Measurements from ENCODE around the gene OTOG. TPM values are rescaled to one million over a fixed set of nuclear protein-coding genes. Genes with fewer than 3 reads are reported as not detected.

Gene OTOG
- total RNA-seq, 1 donor from 2014 or later: not detected

DNA sequence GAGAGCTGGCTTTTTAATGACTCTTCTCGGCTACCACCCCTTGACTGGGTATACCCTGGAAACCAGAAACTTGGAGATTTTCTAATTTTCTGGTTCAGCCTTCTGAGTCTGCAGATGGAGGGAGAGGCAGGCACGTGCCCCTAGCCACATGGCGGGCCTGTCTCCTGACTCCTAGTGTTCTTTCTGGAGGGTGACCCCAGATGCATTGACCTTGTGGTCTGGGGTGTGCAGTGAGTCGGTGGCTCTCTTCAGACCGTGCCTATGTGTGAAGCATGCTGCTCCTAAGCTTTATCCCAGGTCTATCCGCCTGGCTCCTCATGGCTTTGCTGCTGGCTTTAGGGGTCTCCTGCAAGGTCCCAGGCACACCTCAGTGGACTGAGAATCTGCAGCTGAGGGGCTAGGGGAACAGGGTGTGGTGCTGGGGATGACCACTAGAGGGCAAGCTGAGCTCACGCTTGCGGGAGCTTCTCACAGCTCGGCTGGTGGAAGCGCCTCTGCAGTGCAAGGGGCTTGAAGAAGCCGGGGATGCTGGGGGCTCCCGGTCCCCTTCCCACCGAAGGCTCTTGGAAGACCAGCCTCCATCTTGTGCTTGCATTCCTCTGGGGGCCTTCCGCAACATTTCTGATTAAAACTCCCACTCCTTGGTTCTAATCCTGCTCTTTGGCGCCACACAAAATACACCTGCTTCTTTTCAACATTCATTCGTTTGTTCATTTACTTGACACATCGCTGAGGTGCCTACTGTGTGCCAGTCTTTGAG is 51.8 kb downstream of the OTOG start:
- peak; percentile 94 for DNase-seq
- H3K9me3 Mint-ChIP-seq (ENCODE audit: unreplicated experiment): peaks cover 1% of the 10 kb centered on the region
- TF ChIP-seq, protein P1, sequence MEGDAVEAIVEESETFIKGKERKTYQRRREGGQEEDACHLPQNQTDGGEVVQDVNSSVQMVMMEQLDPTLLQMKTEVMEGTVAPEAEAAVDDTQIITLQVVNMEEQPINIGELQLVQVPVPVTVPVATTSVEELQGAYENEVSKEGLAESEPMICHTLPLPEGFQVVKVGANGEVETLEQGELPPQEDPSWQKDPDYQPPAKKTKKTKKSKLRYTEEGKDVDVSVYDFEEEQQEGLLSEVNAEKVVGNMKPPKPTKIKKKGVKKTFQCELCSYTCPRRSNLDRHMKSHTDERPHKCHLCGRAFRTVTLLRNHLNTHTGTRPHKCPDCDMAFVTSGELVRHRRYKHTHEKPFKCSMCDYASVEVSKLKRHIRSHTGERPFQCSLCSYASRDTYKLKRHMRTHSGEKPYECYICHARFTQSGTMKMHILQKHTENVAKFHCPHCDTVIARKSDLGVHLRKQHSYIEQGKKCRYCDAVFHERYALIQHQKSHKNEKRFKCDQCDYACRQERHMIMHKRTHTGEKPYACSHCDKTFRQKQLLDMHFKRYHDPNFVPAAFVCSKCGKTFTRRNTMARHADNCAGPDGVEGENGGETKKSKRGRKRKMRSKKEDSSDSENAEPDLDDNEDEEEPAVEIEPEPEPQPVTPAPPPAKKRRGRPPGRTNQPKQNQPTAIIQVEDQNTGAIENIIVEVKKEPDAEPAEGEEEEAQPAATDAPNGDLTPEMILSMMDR (IDR thresholded peaks at IDR 0.05; ENCODE audit: partially characterized antibody, unreplicated experiment): peak; percentile 98
- H3K4me1 Mint-ChIP-seq (ENCODE audit: low read depth, unreplicated experiment): no peaks in the 10 kb centered on the region
- H3K36me3 Mint-ChIP-seq (ENCODE audit: unreplicated experiment): no peaks in the 10 kb centered on the region
- H3K4me3 Mint-ChIP-seq (ENCODE audit: unreplicated experiment): no peak overlapping the region
- peaks cover 3% of the 10 kb centered on the region for H3K27me3 Mint-ChIP-seq (ENCODE audit: unreplicated experiment)
- no peak overlapping the region for H3K27ac Mint-ChIP-seq (ENCODE audit: unreplicated experiment)

- no peak overlapping the region for H3K27ac Mint-ChIP-seq (ENCODE audit: unreplicated experiment)
- no peak overlapping the region for H3K4me3 Mint-ChIP-seq (ENCODE audit: unreplicated experiment)
- H3K27me3 Mint-ChIP-seq (ENCODE audit: unreplicated experiment): peaks cover 3% of the 10 kb centered on the region
- no peak for DNase-seq
- no peaks in the 10 kb centered on the region for H3K4me1 Mint-ChIP-seq (ENCODE audit: low read depth, unreplicated experiment)
- H3K36me3 Mint-ChIP-seq (ENCODE audit: unreplicated experiment): no peaks in the 10 kb centered on the region
- peaks cover 1% of the 10 kb centered on the region for H3K9me3 Mint-ChIP-seq (ENCODE audit: unreplicated experiment)
- TF ChIP-seq, protein P1 (IDR thresholded peaks at IDR 0.05; ENCODE audit: partially characterized antibody, unreplicated experiment): no peak
Observed at GRCh38 chr11:17599460-17599925, 52.4 kb downstream of the OTOG start.

GRCh38 chr11:17600316-17601255 is 53.5 kb downstream of the OTOG start:
- Mint-ChIP-seq H3K27ac (ENCODE audit: unreplicated experiment) (no peak overlapping the region), H3K27me3 (ENCODE audit: unreplicated experiment) (peaks cover 3% of the 10 kb centered on the region), H3K4me1 (ENCODE audit: low read depth, unreplicated experiment) (no peaks in the 10 kb centered on the region), H3K36me3 (ENCODE audit: unreplicated experiment) (no peaks in the 10 kb centered on the region), H3K9me3 (ENCODE audit: unreplicated experiment) (peaks cover 1% of the 10 kb centered on the region), H3K4me3 (ENCODE audit: unreplicated experiment) (no peak overlapping the region)
- no peak for DNase-seq
- TF ChIP-seq, protein P1 (IDR thresholded peaks at IDR 0.05; ENCODE audit: partially characterized antibody, unreplicated experiment): no peak

DNA sequence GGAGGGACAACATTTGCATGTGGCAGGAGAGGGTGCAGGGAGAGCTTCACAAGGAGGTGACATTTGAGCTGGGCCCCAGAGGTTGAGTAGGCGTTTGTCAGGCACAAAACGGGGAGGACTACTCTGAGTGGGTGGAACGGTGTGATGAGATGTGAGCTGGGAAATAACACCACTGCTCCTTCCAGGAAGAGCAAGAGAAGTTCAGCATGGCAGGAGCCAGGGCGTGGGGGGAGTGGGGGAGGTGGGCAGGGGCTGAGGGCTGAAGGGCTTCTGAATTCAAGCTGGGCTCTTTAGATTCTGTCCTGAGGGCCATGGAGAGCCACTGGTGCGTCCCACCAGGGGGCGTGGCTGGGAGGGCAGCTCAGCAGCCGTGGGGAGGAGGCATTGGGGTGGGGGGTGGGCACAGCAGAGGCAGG is 54.2 kb downstream of the OTOG start:
- TF ChIP-seq, protein P1 (IDR thresholded peaks at IDR 0.05; ENCODE audit: partially characterized antibody, unreplicated experiment): no peak
- DNase-seq: no peak
- Mint-ChIP-seq H3K4me3 (ENCODE audit: unreplicated experiment) (no peak overlapping the region), H3K27me3 (ENCODE audit: unreplicated experiment) (peaks cover 3% of the 10 kb centered on the region), H3K36me3 (ENCODE audit: unreplicated experiment) (no peaks in the 10 kb centered on the region), H3K4me1 (ENCODE audit: low read depth, unreplicated experiment) (no peaks in the 10 kb centered on the region), H3K9me3 (ENCODE audit: unreplicated experiment) (no peaks in the 10 kb centered on the region), H3K27ac (ENCODE audit: unreplicated experiment) (no peak overlapping the region)

All from glutamatergic neuron (in vitro differentiated cells).